Left colon (tissue), 2 donors: ENCODE measurements around the gene SLC8A3. TPM values are rescaled to one million over a fixed set of nuclear protein-coding genes. Genes with fewer than 3 reads are reported as not detected.

Source experiments
- ATAC-seq: fragments of 200-7000 bp; cut with Tn5 transposase; one replicate; pipeline ENCODE4 v1.9.1; 2020; ENCODE audit warnings: mild to moderate bottlenecking, moderate library complexity
- DNase-seq, 2 donors: peaks; one replicate each; pipeline ENCODE4 v3.0.0-alpha.2; 2020
- intact Hi-C, 2 donors: fragments of 100-400 bp; cut with DNase I in 1 of 2; cut with micrococcal nuclease in 1 of 2; formaldehyde crosslinking; loops; one replicate each; pipeline versions ENCODE4 v1.11.2 to v1.14.0; 2022; cut with DNase I, micrococcal nuclease
- total RNA-seq, 2 donors: library from RNA; stranded (reverse); fragmentation: NEBNext Ultra II Directional; extraction: Animal tissue kit (Norgen Biotek cat#: 25700); gene quantifications; one replicate each; pipeline ENCODE4 v1.2.1, GENCODE V29; 2021
- donor health status: DM: no; HTN: no; CAD: no.
- donor health status: DM: yes; HTN: yes; CAD: no.

The SLC8A3 gene
- total RNA-seq, 2 donors from 2014 or later, result 0.46 to 0.59 TPM

DNA sequence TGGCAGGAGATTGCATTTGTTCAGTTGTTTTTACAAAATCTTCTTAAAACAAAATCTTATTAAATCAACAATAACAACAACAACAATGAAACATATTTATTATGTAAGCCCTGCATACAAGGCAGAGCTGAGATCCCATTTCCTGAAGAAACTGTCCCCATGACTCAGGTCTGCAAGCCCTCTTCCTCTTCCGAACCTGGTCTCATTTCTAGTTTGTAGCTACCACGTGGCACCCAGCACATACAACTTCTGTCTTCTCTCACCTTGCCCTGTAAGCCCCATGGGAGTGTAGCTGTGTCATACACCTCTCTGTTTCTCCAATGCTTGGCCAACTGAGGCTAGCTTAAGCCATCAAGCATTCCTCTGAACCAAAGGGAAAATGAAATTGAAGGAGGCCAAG lies 106.4 kb downstream of the SLC8A3 start:
- ATAC-seq (no peak), DNase-seq (no peak)
- intact Hi-C loops, result loop anchor here in 1 of 2 donors (10.0 kb wide), 1 partner anchor 232 kb away; no protein-coding TSS in a partner anchor

DNA sequence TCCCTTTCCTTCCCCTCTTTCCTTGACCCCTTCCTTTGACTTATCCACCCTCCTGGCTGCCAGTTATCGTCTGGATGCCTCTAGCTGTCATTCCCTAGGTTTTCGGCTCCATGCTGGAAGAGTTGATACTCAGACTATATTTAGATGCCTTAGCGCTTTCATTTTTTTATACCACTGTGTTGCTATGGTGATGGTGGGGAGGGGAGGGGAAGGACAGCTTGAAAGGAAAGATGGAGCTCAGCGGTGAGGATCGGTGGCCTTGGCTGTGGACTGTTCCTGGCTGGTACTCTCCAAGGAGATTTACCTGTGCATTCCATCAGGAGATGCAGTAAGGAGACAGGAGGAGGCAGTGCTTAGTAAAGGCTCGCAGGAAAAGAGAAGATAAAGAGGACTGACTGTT lies 108.7 kb downstream of the SLC8A3 start:
- intact Hi-C loops, result loop anchor here in 1 of 2 donors (10.0 kb wide), 1 partner anchor 235 kb away; no protein-coding TSS in a partner anchor
- no peak for DNase-seq
- no peak for ATAC-seq

DNA sequence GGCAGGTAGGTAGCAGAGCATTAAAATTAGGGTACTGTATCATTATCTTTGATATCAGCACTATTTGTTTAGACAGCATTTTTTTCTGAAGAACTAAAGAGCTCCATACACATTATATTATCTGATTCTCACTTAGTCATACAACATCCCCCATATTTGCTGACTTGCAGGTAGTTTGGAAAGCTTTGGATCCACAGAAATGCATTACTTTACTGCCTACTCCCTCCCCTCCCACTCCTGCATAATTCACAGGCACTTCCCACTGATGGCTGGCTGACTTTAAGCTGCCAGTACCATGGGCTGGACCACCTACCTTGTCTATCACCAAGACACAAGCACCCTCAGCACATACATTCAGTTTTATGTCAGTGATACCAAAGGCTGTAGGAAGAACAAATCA lies 110.4 kb downstream of the SLC8A3 start:
- ATAC-seq (no peak), DNase-seq (no peak)
- intact Hi-C loops, result no loop called here

DNA sequence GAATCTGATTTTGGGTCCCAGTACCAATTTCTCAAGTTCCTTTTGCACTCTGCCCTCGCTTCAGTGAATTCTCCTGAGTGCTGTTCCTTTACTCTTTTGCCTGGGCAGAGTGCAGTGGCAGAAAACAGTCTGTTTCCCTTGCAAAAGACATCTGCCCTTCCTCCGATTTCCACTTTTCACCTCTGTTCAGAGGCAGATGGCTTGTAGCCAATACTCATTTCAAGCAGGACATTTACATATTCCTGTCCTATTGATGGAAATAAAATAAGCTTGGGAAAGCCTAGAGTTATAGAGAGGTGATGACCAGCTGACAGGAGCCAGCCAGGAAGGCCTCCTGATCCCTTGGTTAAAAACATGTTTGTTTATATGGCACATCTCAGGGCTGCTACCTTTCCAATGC lies 111.0 kb downstream of the SLC8A3 start:
- ATAC-seq (no peak), DNase-seq (no peak)
- intact Hi-C loops, result no loop called here

DNA sequence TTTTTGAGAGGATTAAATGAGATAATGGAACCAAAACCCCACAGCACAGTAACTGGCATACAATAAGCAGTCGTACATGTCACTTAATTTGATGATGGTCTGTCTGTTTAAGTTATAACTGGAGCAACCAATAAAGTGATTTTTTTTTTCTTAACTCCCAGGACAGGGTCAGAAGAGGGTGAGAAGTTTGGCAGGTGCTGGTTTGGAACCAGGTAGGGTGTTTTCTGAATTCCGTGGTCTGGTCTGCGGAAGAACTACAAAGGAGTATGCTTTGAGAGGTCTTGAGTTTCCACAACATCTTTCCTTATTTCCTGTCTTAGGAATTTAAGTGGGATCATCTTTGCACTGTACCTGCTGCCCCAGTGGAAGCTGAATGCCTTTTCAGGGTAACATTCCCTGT lies 111.7 kb downstream of the SLC8A3 start:
- no peak for ATAC-seq
- intact Hi-C loops, result no loop called here
- no peak for DNase-seq

DNA sequence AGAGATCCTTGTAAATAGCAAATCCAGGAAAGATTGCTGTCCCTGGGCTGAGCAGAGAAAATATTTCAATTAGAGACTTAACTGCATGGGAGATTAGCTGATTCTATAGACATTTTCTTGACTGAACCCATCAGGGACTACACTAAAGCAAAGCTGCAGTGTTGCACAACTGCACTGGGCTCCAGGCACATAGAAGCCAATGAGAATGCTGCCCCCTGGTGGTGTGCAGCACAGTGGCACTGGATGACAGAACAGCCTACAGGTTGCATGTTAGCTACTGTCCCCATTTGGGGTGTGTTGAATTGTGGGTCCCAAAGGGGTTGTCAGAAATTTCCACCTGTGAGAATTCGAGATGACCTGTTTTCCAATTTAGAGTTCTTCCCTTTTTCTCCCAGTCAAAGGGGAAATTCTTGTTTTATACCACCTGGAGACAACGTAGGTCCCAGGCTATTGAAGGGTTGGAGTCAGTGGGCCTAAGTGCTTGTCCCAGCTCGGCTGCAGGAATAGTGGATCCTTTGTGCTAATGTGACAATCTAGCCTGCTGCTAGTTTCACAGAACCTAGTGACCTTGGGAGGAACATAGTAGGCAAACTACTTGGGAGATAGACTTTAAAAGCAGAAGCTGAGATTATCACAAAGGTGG lies 114.7 kb downstream of the SLC8A3 start:
- ATAC-seq, result peak; percentile 92
- intact Hi-C loops, result no loop called here
- peak; percentile 59 to 71 for DNase-seq

DNA sequence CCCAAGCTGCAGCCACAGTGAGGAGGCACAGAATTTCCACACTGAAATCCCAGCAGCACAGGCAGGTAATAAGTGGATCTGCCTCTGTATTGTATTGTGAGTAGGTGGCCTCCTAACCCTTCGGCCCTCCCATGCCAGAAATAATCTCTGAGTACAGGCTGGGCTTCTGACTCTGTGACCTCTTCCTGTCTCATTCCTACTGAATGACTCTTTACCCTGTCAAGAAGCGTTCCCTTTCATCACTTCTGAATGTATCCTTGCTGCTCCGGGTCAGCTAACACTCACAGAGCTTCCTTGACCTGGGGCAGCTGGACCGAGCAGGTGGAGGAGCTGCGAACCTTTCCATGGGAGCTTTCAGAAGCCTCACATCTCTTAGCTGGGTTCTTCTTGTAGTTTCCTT lies 119.6 kb downstream of the SLC8A3 start:
- intact Hi-C loops, result no loop called here
- no peak for ATAC-seq

DNA sequence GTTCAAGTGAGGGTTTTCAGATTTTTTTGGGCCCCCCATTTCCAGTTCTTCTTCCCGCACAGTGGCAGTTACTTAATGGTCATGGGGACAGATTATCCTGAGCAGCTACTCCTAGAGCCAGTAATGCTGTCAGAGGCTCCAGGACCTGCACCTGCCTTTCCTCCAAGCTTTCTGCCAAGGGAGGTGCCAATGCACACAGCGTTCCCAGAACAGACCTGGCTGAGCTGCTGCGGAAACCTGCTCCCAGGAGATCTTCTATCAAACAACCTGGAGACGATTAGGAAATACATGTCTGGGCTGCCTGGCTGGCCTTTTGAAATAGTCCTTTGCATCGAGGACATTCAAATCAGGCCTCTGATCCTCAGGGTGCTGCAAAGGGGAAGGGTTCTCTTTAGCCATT lies 120.9 kb downstream of the SLC8A3 start:
- ATAC-seq, result no peak
- intact Hi-C loops, result no loop called here

More for the DNA sequence above, 119.6 kb downstream of the SLC8A3 start:
- no peak for DNase-seq

DNA sequence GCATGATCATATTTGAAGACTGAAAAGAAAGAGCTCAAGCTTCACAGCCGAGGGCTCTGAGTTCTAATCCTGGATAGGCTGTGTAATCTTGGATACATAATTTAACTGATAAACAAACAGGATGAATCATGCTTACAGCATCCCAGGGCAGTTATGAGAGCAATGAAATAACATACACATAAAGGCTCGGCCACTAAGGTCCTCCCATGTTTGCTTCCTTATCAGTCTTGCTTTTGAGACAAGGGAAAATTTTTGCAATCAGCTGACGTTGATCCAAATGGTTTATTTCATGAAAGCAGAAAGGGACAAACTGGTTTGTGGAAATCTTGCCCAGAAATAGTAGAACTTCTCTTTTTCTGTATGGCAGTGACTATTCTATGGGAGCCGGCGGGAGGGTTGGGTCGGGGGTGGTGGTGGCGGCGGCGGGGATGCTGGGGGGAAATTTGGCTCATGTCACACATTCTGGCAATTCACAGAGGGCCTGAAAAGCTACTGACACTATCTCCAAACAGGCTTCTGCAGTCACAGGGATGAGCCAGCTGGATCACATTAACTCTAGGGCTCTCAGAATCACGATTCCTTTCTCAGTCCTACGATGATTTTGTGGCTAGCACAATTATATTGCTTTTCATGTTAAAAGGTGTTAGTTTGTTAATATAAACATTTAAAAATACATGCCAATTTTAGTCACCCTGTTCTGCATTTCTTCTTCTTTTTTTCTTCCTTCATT lies 124.5 kb downstream of the SLC8A3 start:
- DNase-seq (no peak), ATAC-seq (peak; percentile 31)
- intact Hi-C loops, result no loop called here

More for the DNA sequence above, 120.9 kb downstream of the SLC8A3 start:
- DNase-seq, result no peak

DNA sequence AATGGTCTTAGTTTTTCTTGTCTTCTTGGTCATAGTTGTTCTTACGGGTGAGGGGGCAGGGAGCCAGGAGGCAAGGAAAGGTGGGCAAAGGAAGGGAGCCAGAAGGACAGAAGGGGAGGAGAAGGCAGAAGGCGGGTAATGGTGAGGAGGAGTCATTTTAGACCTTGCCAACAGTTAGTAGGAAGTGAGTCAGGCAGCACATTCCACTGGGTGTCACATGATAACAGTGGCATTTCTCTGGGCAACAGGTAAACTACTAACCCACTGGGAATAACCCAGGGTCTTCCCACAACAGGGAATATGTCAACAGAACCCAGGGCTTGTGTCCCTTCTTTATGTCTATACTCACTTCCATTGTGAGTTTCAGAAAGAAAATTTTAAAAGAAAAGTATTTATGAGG lies 127.6 kb downstream of the SLC8A3 start:
- DNase-seq, result no peak
- ATAC-seq, result no peak
- intact Hi-C loops, result no loop called here

DNA sequence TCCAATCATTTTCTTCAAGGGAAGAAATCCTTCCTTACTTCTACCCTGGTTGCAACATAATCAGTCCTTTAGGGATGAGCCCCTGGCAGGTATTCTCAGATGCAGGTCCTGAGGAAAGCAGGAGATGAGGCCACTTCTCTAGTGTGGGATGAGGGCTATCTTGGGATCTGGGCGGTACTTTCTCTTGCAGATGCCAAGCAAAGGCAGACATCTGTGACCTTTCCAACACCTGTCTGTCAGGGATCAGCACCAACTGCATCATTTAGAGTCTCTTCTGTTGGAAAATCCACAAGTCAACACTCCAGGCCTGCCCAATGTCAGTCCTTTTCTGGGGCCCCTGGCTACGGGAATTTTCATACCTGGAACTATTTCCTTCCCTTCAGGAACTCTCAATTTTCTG lies 129.2 kb downstream of the SLC8A3 start:
- no peak for DNase-seq
- no peak for ATAC-seq
- intact Hi-C loops, result no loop called here

DNA sequence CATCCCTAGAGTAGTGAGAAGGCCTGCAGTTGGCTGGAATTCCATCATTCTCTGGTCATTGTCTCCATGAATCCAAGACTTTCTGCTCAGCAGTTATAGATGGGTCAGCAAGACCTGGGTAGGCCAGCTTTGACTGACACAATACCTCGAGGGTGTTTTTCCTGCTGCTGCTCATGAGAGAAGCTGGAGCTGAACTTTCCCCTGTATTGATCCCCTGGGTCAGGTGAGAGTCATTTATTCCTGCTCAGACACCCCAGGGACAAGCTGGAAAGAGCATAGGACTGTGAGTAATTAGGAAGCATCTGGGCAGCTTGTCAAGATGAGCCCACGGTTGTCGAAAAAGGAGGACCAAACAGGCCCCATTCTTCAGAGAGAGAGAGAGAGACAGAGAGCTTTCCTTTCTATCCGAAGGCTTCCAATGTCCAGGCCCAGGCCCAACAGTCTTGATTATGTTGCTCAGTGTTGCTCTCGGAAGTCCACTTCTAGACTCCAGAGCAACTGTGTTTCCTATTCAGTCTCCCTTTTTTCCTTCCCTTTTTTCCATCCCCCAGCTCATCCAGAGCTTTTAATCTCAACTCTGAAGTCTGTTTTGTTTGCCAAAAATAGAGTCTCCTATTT lies 131.1 kb downstream of the SLC8A3 start:
- DNase-seq, result no peak
- ATAC-seq, result no peak
- intact Hi-C loops, result no loop called here

DNA sequence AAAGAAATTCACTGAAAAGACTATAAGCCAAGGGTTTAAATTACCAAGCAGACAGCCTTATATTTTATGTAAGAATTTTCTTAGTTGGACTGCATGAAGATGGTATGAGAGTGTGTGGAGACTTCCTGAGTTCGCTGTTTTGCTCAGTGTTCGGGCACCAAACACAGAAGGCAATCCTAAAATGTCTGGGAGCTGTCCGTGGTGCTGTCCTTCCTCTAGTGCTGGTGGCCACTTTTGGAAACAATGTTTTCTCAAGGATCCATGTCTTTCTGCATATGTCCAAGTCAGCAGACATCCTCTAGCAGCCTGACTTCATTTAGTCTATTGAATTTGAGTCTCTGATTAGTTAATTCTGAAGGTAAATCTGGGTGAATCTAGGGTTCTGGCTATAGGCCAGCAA lies 135.8 kb downstream of the SLC8A3 start:
- ATAC-seq (no peak), DNase-seq (peak in 1 of 2 donors; percentile 31)
- intact Hi-C loops, result no loop called here

DNA sequence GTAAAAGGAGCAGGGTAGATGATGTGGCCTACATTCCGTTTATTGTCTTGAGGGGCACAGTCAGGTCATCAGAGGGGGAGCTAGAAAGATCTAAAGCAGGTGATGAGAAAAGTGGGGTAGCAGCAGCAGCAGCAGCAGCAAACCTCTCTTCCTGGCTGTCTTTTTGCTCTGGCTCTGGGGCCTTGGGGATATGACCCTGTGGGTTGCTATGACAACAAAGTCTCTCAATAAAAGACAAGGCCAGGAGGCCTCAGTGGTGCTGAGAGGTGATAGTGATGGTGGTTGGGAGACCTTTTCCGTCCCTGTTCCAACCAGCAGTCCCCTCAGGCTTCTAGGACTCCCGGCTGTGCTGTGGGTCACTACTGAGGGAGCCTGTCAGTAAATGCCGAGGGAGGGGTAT lies 138.6 kb downstream of the SLC8A3 start:
- intact Hi-C loops, result no loop called here
- ATAC-seq (no peak), DNase-seq (no peak)

DNA sequence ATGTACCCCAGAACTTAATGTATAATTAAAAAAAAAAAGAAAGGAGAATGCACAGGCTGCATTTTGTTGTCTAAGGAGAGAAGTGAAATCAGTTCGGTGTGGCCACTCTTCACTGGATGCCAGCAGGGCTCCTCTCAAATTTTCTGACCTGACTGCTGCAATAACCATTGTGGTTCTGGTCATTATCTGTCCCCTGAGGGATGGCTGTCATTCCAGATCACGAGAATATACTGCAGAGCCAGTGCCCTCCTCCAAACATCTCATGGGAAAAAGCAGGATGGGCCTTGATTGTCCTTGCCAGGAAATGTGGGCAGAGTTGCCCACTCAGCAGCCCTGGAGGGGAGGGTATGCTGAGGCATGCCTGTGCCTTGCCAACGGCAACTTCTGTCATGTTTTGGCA lies 139.1 kb downstream of the SLC8A3 start:
- DNase-seq (no peak), ATAC-seq (no peak)
- intact Hi-C loops, result no loop called here

DNA sequence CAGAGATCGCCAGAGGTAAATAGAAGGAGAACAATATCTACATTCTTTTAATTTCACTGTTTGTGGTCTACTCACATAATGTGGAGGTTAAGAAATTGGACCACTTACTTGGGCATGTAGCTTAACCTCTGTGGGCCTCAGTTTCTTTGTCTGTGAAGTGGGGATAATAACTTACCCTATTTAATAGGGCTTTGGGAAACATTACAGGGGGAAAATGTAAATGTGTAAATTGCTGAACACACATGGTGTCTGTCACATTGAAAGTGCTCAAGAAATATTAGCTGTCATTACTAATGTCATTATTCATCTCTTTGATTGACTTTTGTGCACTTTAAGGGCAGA lies 140.5 kb downstream of the SLC8A3 start:
- ATAC-seq, result no peak
- intact Hi-C loops, result no loop called here

DNA sequence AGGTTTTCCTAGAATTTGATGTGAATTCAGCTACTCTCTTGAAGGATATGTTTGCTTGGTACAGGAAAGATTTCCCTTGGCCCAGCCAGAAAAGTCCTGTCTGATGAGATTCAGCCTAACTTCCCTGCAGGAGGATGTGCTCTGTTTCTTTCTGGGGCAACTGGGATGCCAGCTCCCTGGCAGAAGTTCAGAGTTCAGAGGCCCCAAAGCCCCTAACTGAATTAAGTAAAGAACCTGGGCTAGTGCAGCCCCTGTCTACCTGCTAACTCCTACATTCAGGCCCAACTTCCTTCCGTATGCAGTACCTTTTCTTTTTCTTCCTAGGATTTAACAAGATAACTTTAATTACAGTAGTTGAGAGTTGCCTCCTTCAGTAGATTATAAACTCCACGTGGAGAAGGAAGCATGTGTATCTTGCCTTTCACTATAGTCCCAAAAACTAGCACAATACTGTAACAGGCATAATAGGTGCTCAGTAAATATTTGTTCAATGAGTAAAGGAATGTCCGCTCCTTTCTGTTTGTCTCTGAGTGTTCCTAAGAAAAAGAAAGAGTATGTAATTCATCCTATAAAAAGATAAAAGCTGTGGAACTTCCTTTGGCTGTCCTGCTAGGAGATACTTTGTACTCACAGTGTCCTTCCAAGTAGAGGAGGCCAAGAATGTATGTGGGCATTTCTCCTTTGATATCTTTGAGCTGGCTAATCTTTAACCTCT lies 141.0 kb downstream of the SLC8A3 start:
- intact Hi-C loops, result no loop called here
- no peak for DNase-seq
- peak; percentile 80 for ATAC-seq

More for the DNA sequence above, 140.5 kb downstream of the SLC8A3 start:
- DNase-seq, result no peak

DNA sequence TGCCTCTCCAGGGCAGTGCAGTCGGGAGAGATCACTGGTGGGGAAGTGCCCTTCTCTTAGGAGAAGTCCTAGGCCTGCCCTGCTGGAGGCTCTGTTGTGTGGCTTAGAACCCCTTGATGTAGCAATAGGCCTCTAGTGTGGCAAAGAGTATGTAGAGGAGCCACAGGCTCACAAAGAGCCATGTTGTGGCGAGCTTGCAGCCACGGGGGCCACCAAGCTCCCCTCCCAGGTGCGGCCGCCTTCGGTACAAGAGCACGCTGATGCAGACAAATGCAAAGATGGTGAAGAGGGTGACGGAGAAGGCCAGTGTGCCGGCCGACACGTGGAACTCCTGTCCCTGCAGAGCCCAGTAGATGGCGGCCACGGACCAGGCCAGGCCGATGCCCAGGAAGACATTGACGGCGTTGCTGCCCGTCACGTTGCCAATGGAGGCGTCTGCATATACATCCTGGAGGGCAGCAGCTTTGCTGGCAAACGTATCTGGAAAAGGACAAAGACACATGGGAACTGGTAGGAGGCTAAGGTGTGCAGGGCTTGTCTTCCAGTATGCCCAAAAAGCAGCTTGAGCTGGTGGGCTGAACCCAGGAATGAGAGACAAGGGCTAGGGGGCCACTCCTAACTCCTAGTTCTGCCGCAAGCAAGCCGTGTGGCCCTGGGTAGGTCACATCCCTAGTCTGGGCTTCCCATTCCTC lies 142.8 kb downstream of the SLC8A3 start:
- ATAC-seq, result peak; percentile 92
- DNase-seq, result peak; percentile 71 to 84
- intact Hi-C loops, result no loop called here

DNA sequence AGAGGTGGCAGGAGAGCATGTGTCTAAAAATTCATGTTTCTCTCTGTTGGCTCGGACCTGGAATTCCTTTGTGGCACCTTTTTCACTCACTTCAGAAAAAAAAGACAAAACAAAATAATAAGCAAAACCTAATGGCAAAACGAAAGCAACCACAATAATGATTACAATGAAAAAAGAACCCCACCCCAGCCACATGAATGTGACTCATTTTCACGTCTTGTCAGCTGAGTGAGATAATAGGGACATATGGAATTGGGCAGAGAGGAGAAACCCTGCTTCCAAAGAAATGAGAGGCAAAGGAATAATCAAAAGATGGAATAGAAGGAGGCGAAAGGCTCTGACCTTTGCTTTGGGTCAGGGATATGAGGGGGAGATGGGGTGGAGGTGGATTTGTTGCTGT lies 143.4 kb downstream of the SLC8A3 start:
- no peak for ATAC-seq
- intact Hi-C loops, result no loop called here

More for the DNA sequence above, 143.4 kb downstream of the SLC8A3 start:
- no peak for DNase-seq
